ENCODE data around the gene NAA38. TPM values are rescaled to one million over a fixed set of nuclear protein-coding genes. Genes with fewer than 3 reads are reported as not detected.

The NAA38 gene
- total and polyA plus RNA-seq, 2 experiments from 2014 or later = 17.1 to 74.8 TPM

DNA sequence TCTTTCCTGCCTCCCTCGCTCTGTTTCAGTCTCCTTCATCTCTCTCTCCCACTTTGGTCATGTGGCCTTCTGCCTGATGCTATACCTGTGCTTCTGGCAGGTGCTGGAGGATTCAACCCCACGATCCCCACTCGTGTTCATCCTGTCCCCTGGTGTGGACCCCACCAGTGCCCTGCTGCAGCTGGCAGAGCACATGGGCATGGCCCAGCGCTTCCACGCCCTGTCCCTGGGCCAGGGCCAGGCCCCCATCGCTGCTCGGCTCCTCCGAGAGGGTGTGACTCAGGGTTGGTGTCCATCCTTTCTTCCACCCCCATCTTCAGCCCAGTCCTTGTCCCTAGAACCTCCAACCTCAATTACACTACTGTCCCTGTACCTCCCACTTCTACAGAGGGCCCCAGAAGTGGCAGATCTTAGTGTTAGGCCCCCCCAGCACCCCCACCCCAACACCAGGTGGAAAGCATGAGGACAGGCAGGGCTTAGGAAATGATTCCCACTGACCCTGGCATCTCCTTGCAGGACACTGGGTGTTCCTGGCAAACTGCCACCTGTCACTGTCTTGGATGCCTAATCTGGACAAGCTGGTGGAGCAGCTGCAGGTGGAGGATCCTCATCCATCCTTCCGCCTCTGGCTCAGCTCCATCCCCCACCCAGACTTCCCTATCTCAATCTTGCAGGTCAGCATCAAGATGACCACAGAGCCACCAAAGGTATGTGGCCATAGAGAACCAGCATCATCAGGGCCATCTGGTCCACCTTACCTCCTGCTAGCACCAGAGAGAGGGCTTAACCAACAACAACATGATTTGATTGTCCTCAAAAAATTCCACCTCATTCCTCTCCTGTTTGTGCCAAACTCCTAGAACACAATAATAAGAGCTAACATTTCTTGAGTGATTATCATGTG, 33.1 kb downstream of the NAA38 start:
- DNase-seq (ENCODE audit: low spot score) (no peak), ATAC-seq (no peak)
- Histone ChIP-seq H3K79me2 (replicated peaks; ENCODE audit: insufficient read depth) (no peaks in the 10 kb centered on the region), H2AFZ (peak overlapping the region; percentile 52; the same call in 1 of the 2 replicates), H3K4me2 (no peak overlapping the region), H3K9me2 (ENCODE audit: insufficient read depth) (no peaks in the 10 kb centered on the region), H3K4me3 (no peak overlapping the region), H3F3A (replicated peaks; ENCODE audit: low read depth) (no peaks in the 10 kb centered on the region), H3K27me3 (ENCODE audit: insufficient read depth) (peaks cover 37% of the 10 kb centered on the region; the same call in 1 of the 2 replicates), H3K4me1 (ENCODE audit: insufficient read depth) (no peaks in the 10 kb centered on the region), H3K36me3 (ENCODE audit: insufficient read depth) (no peaks in the 10 kb centered on the region), H4K20me1 (replicated peaks; ENCODE audit: insufficient read depth) (no peaks in the 10 kb centered on the region), H3K27ac (ENCODE audit: low read depth) (no peak overlapping the region)
- Mint-ChIP-seq H3K27me3 (ENCODE audit: insufficient read depth, low read depth, poor library complexity) (peaks cover 26% of the 10 kb centered on the region), H3K36me3 (ENCODE audit: low read depth) (no peaks in the 10 kb centered on the region), H3K4me1 (peaks cover 16% of the 10 kb centered on the region), H3K9me3 (no peaks in the 10 kb centered on the region), H3K4me3 (no peak overlapping the region; the same call in 2 of the 3 replicates), H3K27ac (no peak overlapping the region)
- TF ChIP-seq ZNF114 (CRISPR knock-in tag; IDR thresholded peaks at IDR 0.05) = no peak
- TF ChIP-seq CREB1 (CRISPR knock-in tag; IDR thresholded peaks at IDR 0.05; ENCODE audit: low read depth) = no peak
- TF ChIP-seq, protein P1, sequence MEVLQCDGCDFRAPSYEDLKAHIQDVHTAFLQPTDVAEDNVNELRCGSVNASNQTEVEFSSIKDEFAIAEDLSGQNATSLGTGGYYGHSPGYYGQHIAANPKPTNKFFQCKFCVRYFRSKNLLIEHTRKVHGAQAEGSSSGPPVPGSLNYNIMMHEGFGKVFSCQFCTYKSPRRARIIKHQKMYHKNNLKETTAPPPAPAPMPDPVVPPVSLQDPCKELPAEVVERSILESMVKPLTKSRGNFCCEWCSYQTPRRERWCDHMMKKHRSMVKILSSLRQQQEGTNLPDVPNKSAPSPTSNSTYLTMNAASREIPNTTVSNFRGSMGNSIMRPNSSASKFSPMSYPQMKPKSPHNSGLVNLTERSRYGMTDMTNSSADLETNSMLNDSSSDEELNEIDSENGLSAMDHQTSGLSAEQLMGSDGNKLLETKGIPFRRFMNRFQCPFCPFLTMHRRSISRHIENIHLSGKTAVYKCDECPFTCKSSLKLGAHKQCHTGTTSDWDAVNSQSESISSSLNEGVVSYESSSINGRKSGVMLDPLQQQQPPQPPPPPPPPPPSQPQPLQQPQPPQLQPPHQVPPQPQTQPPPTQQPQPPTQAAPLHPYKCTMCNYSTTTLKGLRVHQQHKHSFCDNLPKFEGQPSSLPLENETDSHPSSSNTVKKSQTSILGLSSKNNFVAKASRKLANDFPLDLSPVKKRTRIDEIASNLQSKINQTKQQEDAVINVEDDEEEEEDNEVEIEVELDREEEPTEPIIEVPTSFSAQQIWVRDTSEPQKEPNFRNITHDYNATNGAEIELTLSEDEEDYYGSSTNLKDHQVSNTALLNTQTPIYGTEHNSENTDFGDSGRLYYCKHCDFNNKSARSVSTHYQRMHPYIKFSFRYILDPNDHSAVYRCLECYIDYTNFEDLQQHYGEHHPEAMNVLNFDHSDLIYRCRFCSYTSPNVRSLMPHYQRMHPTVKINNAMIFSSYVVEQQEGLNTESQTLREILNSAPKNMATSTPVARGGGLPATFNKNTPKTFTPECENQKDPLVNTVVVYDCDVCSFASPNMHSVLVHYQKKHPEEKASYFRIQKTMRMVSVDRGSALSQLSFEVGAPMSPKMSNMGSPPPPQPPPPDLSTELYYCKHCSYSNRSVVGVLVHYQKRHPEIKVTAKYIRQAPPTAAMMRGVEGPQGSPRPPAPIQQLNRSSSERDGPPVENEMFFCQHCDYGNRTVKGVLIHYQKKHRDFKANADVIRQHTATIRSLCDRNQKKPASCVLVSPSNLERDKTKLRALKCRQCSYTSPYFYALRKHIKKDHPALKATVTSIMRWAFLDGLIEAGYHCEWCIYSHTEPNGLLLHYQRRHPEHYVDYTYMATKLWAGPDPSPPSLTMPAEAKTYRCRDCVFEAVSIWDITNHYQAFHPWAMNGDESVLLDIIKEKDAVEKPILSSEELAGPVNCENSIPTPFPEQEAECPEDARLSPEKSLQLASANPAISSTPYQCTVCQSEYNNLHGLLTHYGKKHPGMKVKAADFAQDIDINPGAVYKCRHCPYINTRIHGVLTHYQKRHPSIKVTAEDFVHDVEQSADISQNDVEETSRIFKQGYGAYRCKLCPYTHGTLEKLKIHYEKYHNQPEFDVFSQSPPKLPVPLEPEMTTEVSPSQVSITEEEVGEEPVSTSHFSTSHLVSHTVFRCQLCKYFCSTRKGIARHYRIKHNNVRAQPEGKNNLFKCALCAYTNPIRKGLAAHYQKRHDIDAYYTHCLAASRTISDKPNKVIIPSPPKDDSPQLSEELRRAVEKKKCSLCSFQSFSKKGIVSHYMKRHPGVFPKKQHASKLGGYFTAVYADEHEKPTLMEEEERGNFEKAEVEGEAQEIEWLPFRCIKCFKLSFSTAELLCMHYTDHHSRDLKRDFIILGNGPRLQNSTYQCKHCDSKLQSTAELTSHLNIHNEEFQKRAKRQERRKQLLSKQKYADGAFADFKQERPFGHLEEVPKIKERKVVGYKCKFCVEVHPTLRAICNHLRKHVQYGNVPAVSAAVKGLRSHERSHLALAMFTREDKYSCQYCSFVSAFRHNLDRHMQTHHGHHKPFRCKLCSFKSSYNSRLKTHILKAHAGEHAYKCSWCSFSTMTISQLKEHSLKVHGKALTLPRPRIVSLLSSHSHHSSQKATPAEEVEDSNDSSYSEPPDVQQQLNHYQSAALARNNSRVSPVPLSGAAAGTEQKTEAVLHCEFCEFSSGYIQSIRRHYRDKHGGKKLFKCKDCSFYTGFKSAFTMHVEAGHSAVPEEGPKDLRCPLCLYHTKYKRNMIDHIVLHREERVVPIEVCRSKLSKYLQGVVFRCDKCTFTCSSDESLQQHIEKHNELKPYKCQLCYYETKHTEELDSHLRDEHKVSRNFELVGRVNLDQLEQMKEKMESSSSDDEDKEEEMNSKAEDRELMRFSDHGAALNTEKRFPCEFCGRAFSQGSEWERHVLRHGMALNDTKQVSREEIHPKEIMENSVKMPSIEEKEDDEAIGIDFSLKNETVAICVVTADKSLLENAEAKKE (CRISPR knock-in tag; IDR thresholded peaks at IDR 0.05) = no peak
- no peak for TF ChIP-seq EZH2phosphoT487 (IDR thresholded peaks at IDR 0.05; ENCODE audit: unreplicated experiment)
- no peak for TF ChIP-seq JUNB (IDR thresholded peaks at IDR 0.05; ENCODE audit: unreplicated experiment)
- TF ChIP-seq, protein P2, sequence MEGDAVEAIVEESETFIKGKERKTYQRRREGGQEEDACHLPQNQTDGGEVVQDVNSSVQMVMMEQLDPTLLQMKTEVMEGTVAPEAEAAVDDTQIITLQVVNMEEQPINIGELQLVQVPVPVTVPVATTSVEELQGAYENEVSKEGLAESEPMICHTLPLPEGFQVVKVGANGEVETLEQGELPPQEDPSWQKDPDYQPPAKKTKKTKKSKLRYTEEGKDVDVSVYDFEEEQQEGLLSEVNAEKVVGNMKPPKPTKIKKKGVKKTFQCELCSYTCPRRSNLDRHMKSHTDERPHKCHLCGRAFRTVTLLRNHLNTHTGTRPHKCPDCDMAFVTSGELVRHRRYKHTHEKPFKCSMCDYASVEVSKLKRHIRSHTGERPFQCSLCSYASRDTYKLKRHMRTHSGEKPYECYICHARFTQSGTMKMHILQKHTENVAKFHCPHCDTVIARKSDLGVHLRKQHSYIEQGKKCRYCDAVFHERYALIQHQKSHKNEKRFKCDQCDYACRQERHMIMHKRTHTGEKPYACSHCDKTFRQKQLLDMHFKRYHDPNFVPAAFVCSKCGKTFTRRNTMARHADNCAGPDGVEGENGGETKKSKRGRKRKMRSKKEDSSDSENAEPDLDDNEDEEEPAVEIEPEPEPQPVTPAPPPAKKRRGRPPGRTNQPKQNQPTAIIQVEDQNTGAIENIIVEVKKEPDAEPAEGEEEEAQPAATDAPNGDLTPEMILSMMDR (conservative IDR thresholded peaks at IDR 0.05; ENCODE audit: low read depth in 2 of 2) = no peak
- TF ChIP-seq, protein P3, sequence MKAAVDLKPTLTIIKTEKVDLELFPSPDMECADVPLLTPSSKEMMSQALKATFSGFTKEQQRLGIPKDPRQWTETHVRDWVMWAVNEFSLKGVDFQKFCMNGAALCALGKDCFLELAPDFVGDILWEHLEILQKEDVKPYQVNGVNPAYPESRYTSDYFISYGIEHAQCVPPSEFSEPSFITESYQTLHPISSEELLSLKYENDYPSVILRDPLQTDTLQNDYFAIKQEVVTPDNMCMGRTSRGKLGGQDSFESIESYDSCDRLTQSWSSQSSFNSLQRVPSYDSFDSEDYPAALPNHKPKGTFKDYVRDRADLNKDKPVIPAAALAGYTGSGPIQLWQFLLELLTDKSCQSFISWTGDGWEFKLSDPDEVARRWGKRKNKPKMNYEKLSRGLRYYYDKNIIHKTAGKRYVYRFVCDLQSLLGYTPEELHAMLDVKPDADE (IDR thresholded peaks at IDR 0.05) = no peak
- TF ChIP-seq EZH2 (IDR thresholded peaks at IDR 0.05; ENCODE audit: low read depth, unreplicated experiment) = no peak
- no peak for TF ChIP-seq STAT1 (IDR thresholded peaks at IDR 0.05; ENCODE audit: unreplicated experiment)
- TF ChIP-seq NANOG (IDR thresholded peaks at IDR 0.05; ENCODE audit: borderline replicate concordance) = no peak
